Effector CD8-positive, alpha-beta T cell (primary cell): ENCODE results near the gene DES.
"Not testable (repeated sequence)": the region's sequence is repeated elsewhere in the genome, so short reads cannot be mapped to it uniquely, and the experiment has no call there.

Experiments
- DNase-seq: peaks from one replicate; lab custom pipeline; 2025; lab: John Stamatoyannopoulos, UW

DES gene

GRCh38 chr2:219399716-219400478 is 18.3 kb upstream of the DES start:
- DNase-seq, result no peak

- no peak for DNase-seq
These were observed 17.6 kb upstream of the DES start for GRCh38 chr2:219400562-219400961.

GRCh38 chr2:219401606-219402005 is 16.6 kb upstream of the DES start:
- DNase-seq, result no peak

- peak; percentile 47 for DNase-seq
These were observed 15.3 kb upstream of the DES start for GRCh38 chr2:219402665-219403515.

- DNase-seq, result no peak
These were observed 14.3 kb upstream of the DES start for GRCh38 chr2:219403861-219404260.

DNA sequence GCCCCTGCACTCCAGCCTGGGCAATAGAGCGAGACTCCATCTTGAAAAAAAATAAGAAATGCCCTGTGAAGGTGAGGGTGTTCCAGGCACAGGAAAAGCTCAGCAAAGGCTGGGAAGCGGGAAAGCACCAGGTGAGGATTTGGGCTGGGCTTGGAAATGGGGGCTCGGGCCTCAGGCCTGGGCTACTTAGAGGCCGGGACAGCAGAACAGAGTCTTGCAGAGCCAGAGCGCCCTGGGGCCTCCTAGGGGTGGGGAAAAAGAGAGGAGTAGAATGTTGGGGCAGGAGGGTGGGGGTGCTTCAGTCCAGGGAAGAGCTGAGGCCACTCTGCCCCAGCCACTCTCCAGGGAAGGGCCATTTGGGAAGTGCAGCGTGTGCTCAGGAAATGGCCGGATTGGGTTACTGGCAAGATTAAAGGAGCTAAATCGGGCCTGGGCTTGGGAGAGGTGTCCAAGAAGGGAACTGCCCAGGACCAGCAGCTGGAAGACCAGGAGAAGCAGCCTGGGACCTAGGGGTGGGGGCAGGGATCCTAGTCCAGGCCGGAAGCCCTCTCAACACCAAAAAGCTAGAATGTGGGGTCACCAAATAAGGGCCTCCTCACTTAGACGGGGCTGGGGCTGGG is 13.8 kb upstream of the DES start:
- no peak for DNase-seq

DNA sequence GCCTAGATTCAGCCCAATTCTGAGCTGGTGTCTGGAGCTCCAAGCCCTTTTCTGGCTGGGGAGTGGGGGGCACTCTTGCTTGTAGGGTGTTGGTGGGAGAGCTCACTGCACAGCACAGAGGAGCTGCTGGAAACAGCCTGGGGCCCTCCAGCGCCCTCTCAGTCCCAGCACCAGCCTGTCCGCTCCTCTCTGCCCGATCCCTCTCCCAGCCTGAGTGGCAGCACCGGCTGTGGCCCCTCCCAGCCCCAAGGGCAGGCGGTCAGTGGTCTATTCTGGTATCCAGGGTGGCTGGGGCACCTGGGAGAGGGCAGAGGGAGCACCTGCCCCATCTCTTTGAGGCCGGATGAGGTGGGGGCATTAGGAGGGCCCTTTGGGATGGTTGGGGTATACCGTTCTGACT is 13.2 kb upstream of the DES start:
- DNase-seq, result no peak

- DNase-seq, result no peak
These were observed 12.7 kb upstream of the DES start for GRCh38 chr2:219405451-219405850.

- DNase-seq, result no peak
These were observed 12.0 kb upstream of the DES start for GRCh38 chr2:219405958-219406860.

DNA sequence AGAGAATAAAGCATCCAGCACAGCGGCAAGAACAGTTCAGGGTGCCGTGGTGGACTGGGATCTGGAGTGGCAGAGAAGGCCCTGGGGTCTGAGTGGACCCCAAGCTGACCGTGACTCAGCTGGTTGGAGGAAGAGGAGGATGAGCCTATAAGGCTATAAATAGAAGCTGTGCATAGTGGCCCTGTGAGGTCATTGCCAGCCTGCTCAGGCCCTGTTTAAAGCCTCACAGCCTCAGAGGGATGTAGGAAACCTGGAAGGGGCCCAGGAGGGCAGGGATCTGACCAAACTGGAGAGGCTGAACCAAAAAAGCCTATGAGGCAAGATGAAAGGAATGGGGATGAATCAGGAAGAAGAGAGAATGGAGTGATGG is 11.3 kb upstream of the DES start:
- no peak for DNase-seq

DNA sequence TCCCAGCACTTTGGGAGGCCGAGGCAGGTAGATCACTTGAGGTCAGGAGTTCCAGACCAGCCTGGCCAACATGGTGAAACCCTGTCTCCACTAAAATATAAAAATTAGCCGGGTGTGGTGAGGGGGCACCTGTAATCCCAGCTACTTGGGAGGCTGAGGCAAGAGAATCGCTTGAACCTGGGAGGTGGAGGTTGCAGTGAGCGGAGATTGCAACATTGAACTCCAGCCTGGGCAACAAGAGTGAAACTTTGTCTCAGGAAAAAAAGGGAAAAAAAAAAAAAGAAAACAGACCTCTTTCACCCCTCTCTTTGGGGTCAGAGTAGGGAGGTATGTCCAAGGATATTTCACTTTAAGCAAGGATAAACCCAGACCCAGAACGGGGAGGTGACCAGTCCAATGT is 10.8 kb upstream of the DES start:
- DNase-seq, result not testable (repeated sequence)

- DNase-seq, result no peak
These were observed 10.0 kb upstream of the DES start for GRCh38 chr2:219408204-219408603.

DNA sequence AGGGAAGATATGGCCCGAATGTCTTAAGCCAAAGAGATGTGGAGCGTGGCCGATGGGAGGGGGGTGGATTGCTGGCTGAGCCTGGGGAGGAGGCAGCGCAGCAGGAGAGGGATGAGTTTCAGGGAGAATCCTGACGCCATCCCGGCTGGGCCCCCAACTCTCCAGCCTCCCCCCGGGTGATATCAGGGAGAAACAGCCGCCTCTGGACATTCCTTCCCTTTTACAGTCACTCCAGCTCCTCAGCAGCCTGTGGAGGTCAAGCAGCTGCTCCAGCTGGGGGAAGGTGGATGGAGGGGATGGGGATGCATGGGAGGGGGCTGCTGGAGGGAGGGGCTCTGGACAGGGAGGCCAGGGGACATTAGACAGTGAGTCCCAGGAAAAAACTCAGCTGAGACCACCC is 9.5 kb upstream of the DES start:
- no peak for DNase-seq

- no peak for DNase-seq
These were observed 8.6 kb upstream of the DES start for GRCh38 chr2:219409619-219410018.

GRCh38 chr2:219410390-219410789 is 7.8 kb upstream of the DES start:
- DNase-seq, result no peak

GRCh38 chr2:219414857-219415256 is 3.3 kb upstream of the DES start:
- DNase-seq, result no peak

DNA sequence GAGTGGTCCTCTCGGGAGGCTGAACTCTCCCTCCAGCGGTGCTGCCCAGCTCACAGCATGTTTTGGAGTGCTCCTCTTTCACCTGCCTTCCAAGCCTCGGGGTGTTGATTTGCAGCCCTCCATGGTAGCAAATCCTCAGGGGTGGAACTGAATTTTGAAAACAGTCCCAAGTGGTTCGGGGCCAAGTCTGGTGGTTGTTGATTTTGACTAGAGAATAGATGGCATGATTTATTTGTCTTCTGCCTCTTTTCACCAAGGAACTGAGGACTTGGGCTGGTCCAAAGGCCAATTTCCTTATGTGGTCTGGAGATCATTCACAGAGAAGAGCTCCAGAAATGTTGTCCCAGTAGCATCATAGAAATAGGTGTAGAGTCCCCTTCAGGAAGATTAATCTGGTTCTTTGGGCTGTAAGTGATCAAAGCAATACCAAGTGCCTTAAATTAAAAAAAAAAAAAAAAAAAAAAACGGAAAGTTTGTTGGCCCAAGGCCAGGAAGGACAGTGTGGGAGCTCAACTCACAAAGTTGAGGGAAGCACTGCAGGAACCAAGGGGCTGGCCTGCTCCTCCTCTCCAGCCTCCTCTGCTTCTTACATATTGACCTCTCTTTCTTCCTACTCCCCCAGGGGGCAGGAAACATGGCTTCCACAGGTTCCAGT is 2.5 kb upstream of the DES start:
- DNase-seq, result no peak

DNA sequence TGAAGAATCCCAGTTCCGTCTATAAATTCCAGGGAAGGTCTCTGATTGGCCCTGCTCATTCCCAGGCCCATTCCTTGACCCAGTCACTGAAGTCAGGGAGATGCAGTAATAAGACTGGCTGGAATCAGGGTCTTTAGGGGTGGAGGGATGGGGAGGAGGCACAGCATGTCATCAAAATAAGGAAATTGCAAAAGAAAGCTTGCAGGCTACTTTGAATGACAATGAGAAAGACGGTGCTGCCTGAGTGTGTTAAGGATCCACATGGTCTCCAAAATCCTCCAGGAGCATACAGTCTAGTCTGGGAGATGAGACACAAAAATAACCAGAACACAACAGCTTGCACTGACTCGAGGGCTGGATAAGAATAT is 2.0 kb upstream of the DES start:
- no peak for DNase-seq

DNA sequence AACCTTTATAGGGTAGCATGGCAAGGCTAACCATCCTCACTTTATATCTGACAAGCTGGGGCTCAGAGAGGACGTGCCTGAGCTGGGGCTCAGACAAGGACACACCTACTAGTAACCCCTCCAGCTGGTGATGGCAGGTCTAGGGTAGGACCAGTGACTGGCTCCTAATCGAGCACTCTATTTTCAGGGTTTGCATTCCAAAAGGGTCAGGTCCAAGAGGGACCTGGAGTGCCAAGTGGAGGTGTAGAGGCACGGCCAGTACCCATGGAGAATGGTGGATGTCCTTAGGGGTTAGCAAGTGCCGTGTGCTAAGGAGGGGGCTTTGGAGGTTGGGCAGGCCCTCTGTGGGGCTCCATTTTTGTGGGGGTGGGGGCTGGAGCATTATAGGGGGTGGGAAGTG is 1.2 kb upstream of the DES start:
- DNase-seq, result no peak

DNA sequence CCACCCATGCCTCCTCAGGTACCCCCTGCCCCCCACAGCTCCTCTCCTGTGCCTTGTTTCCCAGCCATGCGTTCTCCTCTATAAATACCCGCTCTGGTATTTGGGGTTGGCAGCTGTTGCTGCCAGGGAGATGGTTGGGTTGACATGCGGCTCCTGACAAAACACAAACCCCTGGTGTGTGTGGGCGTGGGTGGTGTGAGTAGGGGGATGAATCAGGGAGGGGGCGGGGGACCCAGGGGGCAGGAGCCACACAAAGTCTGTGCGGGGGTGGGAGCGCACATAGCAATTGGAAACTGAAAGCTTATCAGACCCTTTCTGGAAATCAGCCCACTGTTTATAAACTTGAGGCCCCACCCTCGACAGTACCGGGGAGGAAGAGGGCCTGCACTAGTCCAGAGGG is 803 bp upstream of the DES start:
- DNase-seq, result no peak

DNA sequence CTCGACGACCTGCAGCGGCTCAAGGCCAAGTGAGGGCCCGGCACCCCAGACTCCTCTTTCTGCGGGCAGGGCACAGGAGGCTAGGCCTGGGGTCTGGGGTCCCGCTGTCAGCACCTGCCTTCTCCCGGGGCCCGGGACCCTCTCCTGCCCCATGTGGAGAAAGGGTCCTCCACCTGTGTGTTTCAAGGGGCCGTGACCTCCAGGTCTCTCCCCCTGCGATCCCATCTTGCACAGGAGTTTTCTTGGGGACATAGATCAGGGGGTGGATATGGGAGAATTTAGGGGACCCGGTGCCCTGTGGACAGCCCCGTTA is 791 bp downstream of the DES start:
- no peak for DNase-seq
